ENCODE data around the gene HES5. TPM values are rescaled to one million over a fixed set of nuclear protein-coding genes. Genes with fewer than 3 reads are reported as not detected.

HES5 gene
- total and polyA plus RNA-seq, 2 of the 4 experiments (the other 2 are of a cell fraction) = not detected

DNA sequence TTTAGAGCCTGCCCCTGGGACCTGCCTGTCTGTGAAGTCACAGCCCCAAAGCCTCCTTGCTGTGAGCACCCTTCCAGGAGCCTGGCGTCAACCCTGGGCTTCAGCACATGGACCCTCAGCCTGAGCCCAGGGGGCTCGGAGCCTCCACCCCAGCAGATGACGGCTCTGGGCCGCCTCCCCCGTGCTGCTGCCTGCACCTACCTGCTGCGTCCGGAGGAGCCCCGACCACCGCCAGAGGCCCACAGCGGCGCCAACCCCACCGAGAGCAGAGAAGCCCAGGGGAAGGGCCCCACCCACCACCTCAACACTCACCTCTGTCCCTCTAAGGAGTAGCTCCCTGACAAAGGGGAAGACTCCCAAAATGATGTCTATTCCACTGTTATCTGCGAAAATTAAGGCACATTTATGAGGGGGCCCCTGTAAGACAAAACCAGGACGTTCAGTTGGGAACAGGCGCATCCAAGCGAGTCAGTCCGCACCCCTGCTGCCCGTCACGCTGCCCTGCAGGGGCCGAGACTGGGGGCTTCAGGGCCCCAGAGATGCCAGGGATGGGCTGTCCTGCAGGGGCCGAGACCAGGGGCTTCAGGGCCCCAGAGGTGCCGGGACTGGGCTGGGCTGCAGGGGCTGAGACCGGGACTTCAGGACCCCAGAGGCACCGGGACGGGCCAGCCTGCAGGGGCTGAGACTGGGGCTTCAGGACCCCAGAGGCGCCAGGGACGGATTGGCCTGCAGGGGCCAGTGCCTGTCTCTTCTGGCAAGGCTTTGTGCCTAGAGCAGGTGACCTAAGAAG lies 19.5 kb downstream of the HES5 start:
- no TSS peak for BruUV-seq (replicated peaks)
- ChIA-PET POLR2A (ENCODE audit: unreplicated experiment) (no interaction called here), CTCF (no interaction called here)
- Histone ChIP-seq H3K4me3 (ENCODE audit: insufficient read depth, low read depth, low read length) (no peak overlapping the region), H3K9ac (ENCODE audit: low read depth, low read length) (no peak overlapping the region), H3K36me3 (ENCODE audit: control insufficient read depth, insufficient read depth, low read length) (peaks cover 63% of the 10 kb centered on the region), H3K9me3 (ENCODE audit: control insufficient read depth, insufficient read depth, low read length) (no peaks in the 10 kb centered on the region), H2BK20ac (ENCODE audit: low read depth, low read length) (no peak overlapping the region), H3K14ac (replicated peaks; ENCODE audit: low read depth, low read length) (no peak overlapping the region), H3K4me1 (ENCODE audit: control insufficient read depth, insufficient read depth, low read length) (no peaks in the 10 kb centered on the region), H2BK5ac (ENCODE audit: low read depth, low read length, poor library complexity, severe bottlenecking) (no peak overlapping the region), H3K4ac (ENCODE audit: low read depth, low read length) (no peak overlapping the region), H3K9me1 (ENCODE audit: insufficient read depth, low read length) (no peaks in the 10 kb centered on the region), H4K91ac (ENCODE audit: insufficient read depth, low read depth, low read length) (no peak overlapping the region), H2BK120ac (ENCODE audit: low read depth, low read length) (no peak overlapping the region), H2BK15ac (ENCODE audit: low read depth, low read length) (no peak overlapping the region), H3K18ac (ENCODE audit: low read depth, low read length) (no peak overlapping the region), H3K4me2 (ENCODE audit: low read depth, low read length) (no peak overlapping the region), H3K27ac (ENCODE audit: insufficient read depth, low read length) (no peak overlapping the region), H2AK9ac (replicated peaks; ENCODE audit: low read depth, low read length, poor library complexity) (no peak overlapping the region), H4K20me1 (ENCODE audit: insufficient read depth, low read length) (peaks cover 3% of the 10 kb centered on the region; the same call in 1 of the 2 replicates), H3K23ac (ENCODE audit: low read depth, low read length) (no peak overlapping the region), H2AK5ac (ENCODE audit: low read depth, low read length) (no peak overlapping the region), H2AFZ (replicated peaks; ENCODE audit: low read length, poor library complexity) (no peak overlapping the region), H4K5ac (ENCODE audit: low read depth, low read length) (no peak overlapping the region), H4K8ac (ENCODE audit: low read depth in 2 of 2, low read length in 2 of 2) (no peak overlapping the region), H3K56ac (ENCODE audit: extremely low read depth, insufficient read depth, low read length) (no peak overlapping the region), H3K27me3 (ENCODE audit: control insufficient read depth, insufficient read depth, low read length) (no peaks in the 10 kb centered on the region), H3K79me1 (ENCODE audit: low read depth in 1 of 2, low read length in 2 of 2) (peaks cover 0 to 6% of the 10 kb centered on the region in 2 experiments; a peak in 1 of 4 replicates)
- dilution Hi-C loops (cut with HindIII; ENCODE audit: low sequenced_read_pairs, unreplicated experiment) = no loop called here
- ATAC-seq (ENCODE audit: low read depth) = no peak
- intact Hi-C loops (cut with micrococcal nuclease) = no loop called here
- in situ Hi-C loops (cut with MboI; ENCODE audit: low sequenced_read_pairs) = no loop called here
- no peak for TF ChIP-seq BHLHE40 (IDR thresholded peaks at IDR 0.05; ENCODE audit: low read depth, low read length)
- no peak for TF ChIP-seq RCOR1 (IDR thresholded peaks at IDR 0.05; ENCODE audit: insufficient replicate concordance, low read length)
- no peak for TF ChIP-seq POLR2A (IDR thresholded peaks at IDR 0.05; ENCODE audit: low read depth, low read length)
- TF ChIP-seq, protein P1, sequence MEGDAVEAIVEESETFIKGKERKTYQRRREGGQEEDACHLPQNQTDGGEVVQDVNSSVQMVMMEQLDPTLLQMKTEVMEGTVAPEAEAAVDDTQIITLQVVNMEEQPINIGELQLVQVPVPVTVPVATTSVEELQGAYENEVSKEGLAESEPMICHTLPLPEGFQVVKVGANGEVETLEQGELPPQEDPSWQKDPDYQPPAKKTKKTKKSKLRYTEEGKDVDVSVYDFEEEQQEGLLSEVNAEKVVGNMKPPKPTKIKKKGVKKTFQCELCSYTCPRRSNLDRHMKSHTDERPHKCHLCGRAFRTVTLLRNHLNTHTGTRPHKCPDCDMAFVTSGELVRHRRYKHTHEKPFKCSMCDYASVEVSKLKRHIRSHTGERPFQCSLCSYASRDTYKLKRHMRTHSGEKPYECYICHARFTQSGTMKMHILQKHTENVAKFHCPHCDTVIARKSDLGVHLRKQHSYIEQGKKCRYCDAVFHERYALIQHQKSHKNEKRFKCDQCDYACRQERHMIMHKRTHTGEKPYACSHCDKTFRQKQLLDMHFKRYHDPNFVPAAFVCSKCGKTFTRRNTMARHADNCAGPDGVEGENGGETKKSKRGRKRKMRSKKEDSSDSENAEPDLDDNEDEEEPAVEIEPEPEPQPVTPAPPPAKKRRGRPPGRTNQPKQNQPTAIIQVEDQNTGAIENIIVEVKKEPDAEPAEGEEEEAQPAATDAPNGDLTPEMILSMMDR (conservative IDR thresholded peaks at IDR 0.05; ENCODE audit: low read depth, low read length) = no peak
- TF ChIP-seq, protein P2, sequence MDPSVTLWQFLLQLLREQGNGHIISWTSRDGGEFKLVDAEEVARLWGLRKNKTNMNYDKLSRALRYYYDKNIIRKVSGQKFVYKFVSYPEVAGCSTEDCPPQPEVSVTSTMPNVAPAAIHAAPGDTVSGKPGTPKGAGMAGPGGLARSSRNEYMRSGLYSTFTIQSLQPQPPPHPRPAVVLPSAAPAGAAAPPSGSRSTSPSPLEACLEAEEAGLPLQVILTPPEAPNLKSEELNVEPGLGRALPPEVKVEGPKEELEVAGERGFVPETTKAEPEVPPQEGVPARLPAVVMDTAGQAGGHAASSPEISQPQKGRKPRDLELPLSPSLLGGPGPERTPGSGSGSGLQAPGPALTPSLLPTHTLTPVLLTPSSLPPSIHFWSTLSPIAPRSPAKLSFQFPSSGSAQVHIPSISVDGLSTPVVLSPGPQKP (IDR thresholded peaks at IDR 0.05; ENCODE audit: borderline replicate concordance, low read depth, low read length) = no peak
- no peak for TF ChIP-seq FOS (IDR thresholded peaks at IDR 0.05; ENCODE audit: low read depth, low read length)
- TF ChIP-seq, protein P3, sequence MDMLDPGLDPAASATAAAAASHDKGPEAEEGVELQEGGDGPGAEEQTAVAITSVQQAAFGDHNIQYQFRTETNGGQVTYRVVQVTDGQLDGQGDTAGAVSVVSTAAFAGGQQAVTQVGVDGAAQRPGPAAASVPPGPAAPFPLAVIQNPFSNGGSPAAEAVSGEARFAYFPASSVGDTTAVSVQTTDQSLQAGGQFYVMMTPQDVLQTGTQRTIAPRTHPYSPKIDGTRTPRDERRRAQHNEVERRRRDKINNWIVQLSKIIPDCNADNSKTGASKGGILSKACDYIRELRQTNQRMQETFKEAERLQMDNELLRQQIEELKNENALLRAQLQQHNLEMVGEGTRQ (IDR thresholded peaks at IDR 0.05; ENCODE audit: low read depth, low read length) = no peak
- no peak for TF ChIP-seq MAFK (IDR thresholded peaks at IDR 0.05; ENCODE audit: low read depth, low read length)
- WGBS, 2 experiments (ENCODE audit: extremely low coverage in 2 of 2, insufficient read length in 1 of 2) = 100% methylated on average over 9 of the region's 27 CpGs; no CpG with 5 or more reads in 1 of the 2 experiments
- DNase-seq = no peak
